ENCODE measurements around the gene TREM2.
A peak's percentile ranks its signal among the peaks of the same experiment; 100 is the strongest.
"Not testable (repeated sequence)": the region's sequence is repeated elsewhere in the genome, so short reads cannot be mapped to it uniquely, and the experiment has no call there.

The TREM2 gene

DNA sequence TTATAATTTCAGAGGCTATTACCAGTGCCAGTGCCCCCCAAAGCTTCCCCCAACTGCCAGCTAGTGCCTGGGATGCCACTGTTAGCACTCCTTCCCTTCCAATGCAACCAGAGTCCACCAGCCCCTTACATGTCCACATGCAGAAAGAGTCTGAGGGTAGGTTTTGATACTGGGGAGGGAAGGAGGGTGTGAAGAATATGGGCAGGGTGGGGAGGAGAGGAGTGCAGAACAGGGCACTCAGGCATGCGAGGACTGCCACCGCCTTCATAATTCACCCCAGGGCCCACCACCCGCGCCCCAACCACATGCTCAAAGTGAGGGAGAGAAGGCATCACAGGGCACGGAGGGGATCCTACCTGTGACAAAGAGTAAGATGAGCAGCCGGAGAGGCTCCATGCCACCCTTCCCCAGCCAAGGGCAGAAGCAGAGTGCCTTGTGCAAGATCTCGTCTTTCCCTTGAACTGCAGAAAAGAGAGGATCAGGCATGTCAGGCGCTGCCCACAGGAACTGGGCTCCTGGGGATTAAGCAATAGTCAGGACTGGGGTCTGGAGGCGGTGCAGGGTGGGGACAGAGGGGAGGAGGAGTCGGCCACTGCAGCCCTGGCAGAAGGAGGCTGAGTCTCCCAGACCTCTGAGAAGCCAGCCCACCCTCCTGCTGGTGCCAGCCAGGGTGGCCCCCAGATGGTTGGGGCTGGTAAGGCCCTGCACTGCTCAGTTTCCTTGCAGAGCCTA, at the start of gene TREM2:
TSS of gene TREM2 (minus strand) at position 430 of the 732 bp plus-strand sequence. CDS start at position 396, 34 bp downstream.
- DNase-seq (ENCODE audit: low spot score), result peak; percentile 52

DNA sequence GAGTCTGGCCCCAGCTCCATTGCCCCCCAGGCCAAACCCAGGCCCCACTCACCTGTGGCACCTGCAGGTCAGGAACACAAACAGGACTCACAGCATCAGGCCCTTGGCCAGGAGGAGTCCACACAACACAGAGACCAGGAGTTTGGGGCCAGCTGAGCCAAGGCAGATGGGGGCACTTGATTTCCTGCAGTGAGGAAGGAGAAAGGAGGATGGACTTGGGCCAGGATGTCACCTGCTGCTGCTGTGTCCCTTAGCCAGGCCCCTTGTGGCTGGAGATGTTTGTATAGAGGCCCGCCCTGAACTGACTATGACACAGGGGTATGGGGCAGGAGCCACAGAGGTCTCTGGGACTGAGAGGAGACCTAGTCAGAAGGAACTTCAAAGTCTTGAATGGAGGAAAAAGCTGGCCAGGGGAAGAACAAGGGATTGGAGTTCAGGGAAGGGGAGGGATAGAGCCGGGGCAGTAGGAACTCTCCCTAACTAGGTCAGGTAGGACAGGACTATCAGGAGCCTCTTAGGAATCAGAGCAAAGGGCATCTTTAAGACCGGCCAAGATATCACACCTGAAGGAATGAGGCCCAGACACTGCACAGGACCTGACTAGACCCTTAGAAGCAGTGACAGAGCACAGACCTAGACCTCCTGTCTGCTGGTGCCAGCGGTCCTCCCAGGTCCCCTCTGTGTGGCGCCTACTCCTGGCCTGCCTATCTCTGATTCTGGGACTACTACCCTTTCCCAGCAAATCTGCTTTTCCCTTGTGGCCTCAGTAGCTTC, 46.8 kb upstream of the TREM2 start:
- DNase-seq (ENCODE audit: low spot score), result peak; percentile 38

DNA sequence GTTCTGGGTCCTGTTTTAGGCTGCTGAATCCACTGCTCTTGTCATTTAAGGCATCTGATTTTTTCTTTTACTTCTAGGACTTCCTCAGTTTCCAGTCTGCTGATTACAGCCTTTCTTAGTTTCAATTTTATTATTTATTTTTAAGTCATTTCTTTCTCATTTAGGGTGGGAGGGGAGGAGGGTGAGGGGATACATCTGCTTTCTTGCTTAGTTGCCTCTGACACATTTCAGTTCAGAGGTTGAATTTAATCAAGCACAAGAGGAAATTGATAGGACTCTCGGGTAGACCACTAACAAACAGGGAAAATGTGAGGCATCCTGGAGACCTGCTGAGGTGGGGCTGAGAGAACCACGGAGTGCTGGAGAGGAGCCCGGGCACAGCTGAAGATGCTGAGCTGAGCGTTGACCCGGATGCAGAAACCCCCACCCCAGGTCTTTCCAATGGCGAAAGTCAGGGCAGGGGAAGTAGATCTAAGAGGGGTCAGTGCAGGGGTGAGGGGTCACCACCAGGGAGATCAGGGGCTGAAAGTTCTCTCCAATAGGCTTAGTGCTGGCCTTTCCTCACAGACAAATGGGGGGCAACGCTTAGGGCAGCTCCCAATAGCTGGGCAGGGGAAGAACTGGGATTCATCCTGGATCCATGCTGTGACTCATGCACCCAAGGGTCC, 45.7 kb upstream of the TREM2 start:
- DNase-seq (ENCODE audit: low spot score), result peak; percentile 30

DNA sequence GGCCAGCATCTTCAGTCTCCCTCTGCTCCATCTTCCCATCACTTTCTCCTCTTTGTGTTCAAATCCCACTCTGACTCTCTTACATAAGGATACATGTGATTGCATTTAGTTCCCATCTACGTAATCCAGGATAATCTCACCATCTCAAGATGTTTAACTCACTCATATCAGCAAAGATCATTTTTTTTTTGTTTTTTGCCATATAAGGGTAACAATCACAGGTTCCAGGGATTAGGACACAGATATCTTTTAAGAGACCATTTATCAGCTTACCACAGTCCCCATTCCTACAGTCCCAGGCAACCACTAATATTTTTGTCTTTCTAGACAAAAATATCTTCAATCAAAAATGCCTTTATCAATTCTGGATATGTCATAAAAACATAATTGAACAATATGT, 41.2 kb upstream of the TREM2 start:
- DNase-seq (ENCODE audit: low spot score), result no peak

- peak; percentile 26 for DNase-seq (ENCODE audit: low spot score)
Observed at GRCh38 chr6:41201764-41202173, 38.9 kb upstream of the TREM2 start.

DNA sequence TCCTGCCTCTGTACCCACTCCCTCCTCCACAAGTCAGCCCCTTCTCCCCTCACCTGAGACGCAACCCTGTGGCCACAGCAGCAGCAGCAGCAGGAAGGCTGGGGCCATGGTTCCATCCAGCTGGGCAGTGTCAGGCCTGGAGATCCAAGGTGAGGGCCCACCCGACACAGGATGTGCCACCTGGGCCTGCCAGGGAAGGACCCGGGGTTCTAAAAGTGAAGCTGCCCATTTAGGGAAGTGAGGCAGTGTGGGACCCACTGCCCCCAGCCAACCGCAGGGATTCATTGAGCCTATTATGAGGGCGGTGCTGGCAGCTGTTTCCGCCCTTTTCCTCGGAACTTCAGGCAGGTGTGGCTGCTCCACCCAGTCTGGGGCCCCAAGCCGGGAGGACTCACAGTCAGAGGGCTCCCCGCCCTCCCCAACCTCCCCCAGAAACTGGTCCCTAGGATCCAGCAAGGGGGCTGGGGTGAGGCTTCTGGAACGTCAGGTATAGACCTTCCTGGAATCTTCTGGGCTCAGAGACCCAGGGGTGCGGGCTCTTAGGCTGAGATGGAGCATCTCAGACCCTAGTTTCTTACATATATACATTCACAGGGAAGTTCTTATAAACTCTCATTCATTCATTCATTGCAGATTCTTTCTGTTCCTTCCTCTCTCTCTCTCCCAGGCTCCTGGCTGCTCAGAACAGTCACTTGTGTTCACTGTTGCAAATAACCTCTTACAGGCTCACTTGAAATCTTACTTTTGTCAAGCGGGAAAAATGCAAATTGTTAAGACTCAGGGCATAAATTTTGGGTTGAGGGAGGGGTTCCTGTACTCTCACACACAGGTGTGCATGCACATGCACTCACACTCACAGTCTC, 38.2 kb upstream of the TREM2 start, which contains the start of gene TREML2:
TSS of gene TREML2 (minus strand) at position 249 of the 863 bp plus-strand sequence. CDS start at position 108, 141 bp downstream.
- peak; percentile 38 for DNase-seq (ENCODE audit: low spot score)

DNA sequence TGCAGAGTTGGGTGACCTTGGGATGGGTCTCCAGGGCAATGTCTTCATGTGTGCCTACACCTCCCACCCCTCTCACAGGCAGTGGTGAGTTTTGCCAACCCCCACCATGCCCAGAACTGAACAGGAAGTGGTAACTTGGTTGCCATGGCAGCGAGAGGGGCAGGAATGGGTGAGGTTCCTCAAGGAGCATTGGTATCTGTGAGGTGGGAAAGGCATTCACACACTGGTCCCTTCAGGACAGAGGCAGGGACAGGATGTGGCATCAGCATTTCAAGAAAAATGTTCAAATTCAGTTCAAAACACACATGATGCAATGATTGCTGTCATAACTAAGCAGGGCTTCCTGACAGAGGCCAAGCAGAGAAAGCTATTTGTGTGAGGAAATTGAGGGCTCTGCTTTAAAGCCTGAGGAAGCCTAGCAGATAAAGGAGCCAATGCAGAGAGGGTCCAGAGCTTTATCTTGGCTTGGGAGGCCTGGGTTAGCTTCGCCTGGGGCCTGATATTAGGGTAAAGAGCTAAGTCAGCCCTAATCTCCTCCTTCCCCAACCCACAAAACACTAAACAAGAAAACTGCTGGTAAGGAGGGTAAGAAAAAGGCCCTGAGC, 37.5 kb upstream of the TREM2 start:
- DNase-seq (ENCODE audit: low spot score), result peak; percentile 37

GRCh38 chr6:41199552-41200246, 36.8 kb upstream of the TREM2 start:
- DNase-seq (ENCODE audit: low spot score), result peak; percentile 32

DNA sequence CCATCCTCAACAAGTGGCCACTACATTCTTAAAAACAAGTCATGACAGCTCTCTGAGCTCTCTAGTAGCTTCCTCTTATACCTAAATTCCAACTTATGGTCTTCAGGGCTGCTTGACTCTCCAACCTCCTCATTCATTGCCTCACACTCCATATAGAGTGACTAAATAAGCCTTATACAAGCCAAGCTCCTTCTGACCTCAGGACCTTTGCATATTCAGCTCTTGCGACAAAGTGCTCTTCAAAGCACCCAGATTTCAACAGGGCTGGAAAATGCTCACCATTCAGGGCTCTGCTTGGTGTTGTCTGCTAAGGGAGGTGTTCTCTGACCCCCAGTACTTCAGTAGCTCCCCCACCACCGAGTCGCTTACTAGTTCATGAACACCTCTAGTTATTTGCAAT, 34.3 kb upstream of the TREM2 start:
- no peak for DNase-seq (ENCODE audit: low spot score)

GRCh38 chr6:41194386-41194785, 31.5 kb upstream of the TREM2 start:
- DNase-seq (ENCODE audit: low spot score), result no peak

GRCh38 chr6:41193884-41194283, 31.0 kb upstream of the TREM2 start:
- no peak for DNase-seq (ENCODE audit: low spot score)

GRCh38 chr6:41193171-41193734, 30.3 kb upstream of the TREM2 start:
- DNase-seq (ENCODE audit: low spot score), result no peak

DNA sequence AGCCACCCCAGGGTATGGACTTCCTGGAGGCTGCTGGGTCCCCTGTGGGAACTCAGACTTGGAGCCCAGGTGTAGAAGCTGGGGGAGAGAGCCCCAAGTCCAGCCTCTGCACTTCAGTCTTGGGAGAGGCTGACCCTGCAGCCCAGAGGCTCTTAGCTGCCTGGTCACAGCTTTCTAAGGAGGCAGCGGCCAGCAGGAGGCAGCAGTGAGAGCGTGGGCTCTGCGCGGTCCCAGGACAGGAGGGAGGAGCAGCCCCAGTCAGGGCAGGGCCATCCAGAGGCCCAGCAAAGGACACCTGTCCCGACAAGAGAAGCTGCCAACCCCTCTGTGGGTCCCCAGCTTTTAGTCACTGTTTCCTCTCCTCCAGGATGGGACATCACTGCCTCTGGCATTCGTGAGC, 28.7 kb upstream of the TREM2 start:
- peak; percentile 70 for DNase-seq (ENCODE audit: low spot score)

DNA sequence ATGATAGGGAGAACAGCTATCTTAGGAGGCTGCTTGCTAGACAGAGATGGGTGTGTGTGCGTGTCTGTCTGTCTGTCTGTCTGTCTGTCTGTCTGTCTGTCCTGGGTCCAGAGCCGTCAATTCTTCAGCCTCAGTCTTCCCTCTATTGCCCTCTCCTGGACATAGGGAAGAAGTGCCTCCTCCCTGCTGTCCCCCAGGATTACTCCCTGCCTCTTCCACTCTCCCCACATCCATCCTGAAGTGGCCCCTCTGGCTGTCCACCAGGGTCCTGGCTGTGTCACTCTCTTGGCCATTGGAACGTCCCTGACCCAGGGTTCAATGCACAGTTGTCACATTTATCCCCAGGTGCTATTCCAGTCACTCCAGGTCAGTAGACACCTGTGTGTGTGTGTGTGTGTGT, 27.9 kb upstream of the TREM2 start:
- no peak for DNase-seq (ENCODE audit: low spot score)

GRCh38 chr6:41189967-41190366, 27.1 kb upstream of the TREM2 start:
- no peak for DNase-seq (ENCODE audit: low spot score)

DNA sequence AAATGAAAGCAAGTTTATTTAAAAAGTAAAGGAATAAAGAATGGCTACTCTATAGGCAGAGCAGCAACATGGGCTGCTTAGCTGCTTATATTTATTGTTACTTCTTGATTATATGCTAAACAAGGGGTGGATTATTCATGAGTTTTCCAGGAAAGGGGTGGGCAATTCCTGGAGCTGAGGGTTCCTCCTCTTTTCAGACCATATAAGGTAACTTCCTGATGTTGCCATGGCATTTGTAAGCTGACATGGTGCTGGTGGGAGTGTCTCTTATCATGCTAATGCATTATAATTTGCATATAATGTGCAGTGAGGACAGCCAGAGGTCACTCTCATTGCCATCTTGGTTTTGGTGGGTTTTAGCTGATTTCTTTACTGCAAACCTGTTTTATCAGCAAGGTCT, 26.1 kb upstream of the TREM2 start:
- DNase-seq (ENCODE audit: low spot score), result not testable (repeated sequence)

GRCh38 chr6:41187924-41188886, 25.3 kb upstream of the TREM2 start:
- DNase-seq (ENCODE audit: low spot score), result no peak

DNA sequence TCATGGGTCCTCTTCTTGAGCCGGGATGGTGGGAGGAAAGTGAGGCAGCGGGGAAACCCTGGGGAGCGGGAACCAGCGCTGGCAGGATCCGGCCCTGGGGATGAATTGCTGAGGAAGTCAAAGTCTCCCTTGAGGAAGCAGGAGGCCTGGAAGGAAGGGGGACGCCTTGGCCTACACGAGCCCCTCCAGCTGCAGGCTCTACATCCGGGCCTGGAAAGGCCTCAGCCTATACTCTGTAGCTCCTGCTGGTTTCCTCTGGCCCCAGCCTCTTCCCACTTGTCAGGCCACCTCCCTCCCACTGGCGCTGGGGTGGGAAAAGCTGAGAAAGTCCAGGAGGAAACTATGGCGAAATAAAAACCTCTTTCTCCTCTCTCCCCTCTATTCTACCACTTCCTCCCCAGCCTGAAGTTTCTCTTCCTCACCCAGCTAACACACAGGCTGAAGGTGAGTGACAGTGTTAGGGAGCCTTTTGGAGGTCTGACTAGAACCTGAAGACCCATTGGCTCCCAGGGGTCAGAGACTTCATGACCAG, 23.2 kb upstream of the TREM2 start:
- no peak for DNase-seq (ENCODE audit: low spot score)

DNA sequence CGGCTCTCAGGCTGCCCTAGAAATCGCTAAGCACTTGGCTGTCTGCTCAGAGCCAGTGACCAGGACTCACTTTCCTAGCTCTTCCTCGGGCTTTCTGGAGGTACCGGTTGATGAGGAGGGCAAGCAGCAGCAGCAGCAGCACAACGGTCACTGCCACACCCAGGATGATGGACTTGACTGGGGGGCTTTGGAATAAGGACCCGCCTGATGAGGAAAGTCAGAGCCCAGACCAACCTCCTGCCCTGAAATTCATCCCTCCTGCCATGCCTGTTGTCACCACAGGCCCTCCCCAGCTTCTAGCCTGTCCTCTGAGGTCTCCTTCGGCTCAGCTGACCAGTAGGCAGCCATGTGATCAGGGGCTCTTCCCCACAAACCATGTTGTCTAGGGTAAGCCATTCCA, 21.8 kb upstream of the TREM2 start:
- no peak for DNase-seq (ENCODE audit: low spot score)

Measured in ecto neural progenitor cell (in vitro differentiated cells).